ENCODE measurements around the gene KIAA1328.

DNA sequence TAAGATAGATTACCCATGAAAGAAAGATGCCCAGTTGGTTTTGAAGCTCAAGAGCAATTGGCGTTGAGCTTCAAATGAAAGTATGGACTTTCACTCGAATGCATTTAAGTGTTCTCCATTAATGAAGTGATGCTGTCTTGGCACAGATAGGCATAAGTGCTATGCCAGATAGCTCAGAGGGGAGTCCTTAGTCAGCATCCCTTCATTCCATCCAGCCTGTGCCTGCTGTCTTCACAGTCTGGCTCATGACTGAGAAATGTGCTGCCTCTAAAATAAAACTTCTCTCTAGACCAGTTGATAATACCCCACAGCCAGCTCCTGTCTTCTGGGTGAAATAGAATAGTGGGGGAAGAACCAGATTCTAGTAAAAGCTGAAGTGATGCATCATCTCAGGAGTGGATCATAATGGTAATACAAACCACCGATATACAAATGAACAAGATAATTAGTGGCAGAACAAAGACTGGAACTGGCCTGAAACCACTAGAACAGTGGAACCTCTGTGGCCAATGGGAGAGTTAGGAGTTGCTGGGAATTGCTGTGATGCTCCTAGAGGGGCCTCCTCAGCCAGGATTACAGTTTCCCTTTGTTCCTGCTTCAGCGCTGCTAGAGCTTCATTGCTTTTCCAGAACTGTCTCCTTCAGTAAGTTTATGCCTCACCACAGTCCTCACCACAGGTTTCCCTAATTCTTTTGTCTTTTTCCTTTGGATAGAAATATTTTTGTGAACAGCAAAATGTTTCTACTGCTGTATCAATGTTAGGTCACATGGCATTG is 359.3 kb downstream of the KIAA1328 start:
- TF ChIP-seq POLR2A (IDR thresholded peaks at IDR 0.05) (no peak), POLR2AphosphoS5 (IDR thresholded peaks at IDR 0.05) (no peak)
- TF ChIP-seq, protein P1, sequence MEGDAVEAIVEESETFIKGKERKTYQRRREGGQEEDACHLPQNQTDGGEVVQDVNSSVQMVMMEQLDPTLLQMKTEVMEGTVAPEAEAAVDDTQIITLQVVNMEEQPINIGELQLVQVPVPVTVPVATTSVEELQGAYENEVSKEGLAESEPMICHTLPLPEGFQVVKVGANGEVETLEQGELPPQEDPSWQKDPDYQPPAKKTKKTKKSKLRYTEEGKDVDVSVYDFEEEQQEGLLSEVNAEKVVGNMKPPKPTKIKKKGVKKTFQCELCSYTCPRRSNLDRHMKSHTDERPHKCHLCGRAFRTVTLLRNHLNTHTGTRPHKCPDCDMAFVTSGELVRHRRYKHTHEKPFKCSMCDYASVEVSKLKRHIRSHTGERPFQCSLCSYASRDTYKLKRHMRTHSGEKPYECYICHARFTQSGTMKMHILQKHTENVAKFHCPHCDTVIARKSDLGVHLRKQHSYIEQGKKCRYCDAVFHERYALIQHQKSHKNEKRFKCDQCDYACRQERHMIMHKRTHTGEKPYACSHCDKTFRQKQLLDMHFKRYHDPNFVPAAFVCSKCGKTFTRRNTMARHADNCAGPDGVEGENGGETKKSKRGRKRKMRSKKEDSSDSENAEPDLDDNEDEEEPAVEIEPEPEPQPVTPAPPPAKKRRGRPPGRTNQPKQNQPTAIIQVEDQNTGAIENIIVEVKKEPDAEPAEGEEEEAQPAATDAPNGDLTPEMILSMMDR (IDR thresholded peaks at IDR 0.05): no peak
